Dermis blood vessel endothelial cell (primary cell): ENCODE results near the gene HMX2. TPM values are rescaled to one million over a fixed set of nuclear protein-coding genes. Genes with fewer than 3 reads are reported as not detected.

ENCODE experiments used
- total RNA-seq: library from RNA; depleted of rRNA; stranded (reverse); fragments of >200 nt; gene quantifications from 2 replicates; pipeline ENCODE4 v1.2.3, GENCODE V29; 2014

Gene HMX2
- total RNA-seq, 1 donor from 2014 or later: not detected

Other genes with a start within 250 kb of the HMX2 start
- not detected in 2 replicates for gene FAM24A, start 237.5 kb upstream of the HMX2 start, total RNA-seq
- 8.8 and 13.1 TPM in 2 replicates for gene C10orf88, start 193.9 kb upstream of the HMX2 start, total RNA-seq
- 1.7 and 3.2 TPM in 2 replicates for gene PSTK, start 167.7 kb upstream of the HMX2 start, total RNA-seq
- 2.9 and 4.5 TPM in 2 replicates for gene IKZF5, start 139.3 kb upstream of the HMX2 start, total RNA-seq
- 3.7 and 7.5 TPM in 2 replicates for gene ACADSB, start 139.1 kb upstream of the HMX2 start, total RNA-seq
- not detected in 2 replicates for gene HMX3, start 12.2 kb upstream of the HMX2 start, total RNA-seq
- 157 and 216 TPM in 2 replicates for gene BUB3, start 6.3 kb downstream of the HMX2 start, total RNA-seq